RWPE1 (cell line): ENCODE measurements around the gene TIMM21.

Experiments
- CTCF ChIA-PET: fragments of 350-600 bp; sonication (Branson Sonifier 250); formaldehyde crosslinking; extraction: SDS; loops from one replicate; lab custom pipeline; 2021; lab: Yijun Ruan, JAX
- POLR2A ChIA-PET: fragments of 400-600 bp; formaldehyde crosslinking; extraction: SDS; loops from one replicate; lab custom pipeline; 2020; ENCODE audit warnings: antibody characterized with exemption; ENCODE audit not compliant: low non-redundant PET; lab: Yijun Ruan, JAX
- DNase-seq: peaks from one replicate; pipeline ENCODE4 v3.0.0; 2012; ENCODE audit warnings: low spot score
- H3K27ac ChIP-seq: fragments of 450-650 bp; 2 replicates; pipeline ENCODE4 v1.5.1; 2017
- TF ChIP-seq, protein P1 (sequence below): fragments of 450-650 bp; conservative IDR thresholded peaks from 2 replicates; pipeline ENCODE4 v1.5.1; 2017; ENCODE audit warnings: low read depth, mild to moderate bottlenecking

TIMM21 gene

DNA sequence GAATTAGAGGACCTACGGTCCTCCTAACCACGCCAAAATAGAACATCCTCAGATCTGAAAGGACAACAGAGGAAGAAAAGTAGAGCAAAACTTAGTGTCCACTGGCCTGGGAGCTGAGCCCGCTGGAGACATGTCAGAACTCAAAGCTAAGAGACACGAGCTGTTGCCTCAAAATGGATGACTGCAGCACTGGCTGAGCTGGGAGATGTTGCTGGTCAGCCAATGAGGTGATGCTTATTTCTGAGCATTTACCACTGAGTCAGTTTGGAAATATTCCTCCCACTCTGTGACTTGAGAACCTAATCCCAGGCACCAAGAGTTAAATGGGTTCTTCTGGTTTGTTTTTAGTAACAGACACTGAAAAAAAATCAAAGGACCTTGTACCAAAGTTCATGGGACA lies 33.3 kb upstream of the TIMM21 start:
- POLR2A ChIA-PET = no interaction called here
- DNase-seq = no peak
- TF ChIP-seq, protein P1, sequence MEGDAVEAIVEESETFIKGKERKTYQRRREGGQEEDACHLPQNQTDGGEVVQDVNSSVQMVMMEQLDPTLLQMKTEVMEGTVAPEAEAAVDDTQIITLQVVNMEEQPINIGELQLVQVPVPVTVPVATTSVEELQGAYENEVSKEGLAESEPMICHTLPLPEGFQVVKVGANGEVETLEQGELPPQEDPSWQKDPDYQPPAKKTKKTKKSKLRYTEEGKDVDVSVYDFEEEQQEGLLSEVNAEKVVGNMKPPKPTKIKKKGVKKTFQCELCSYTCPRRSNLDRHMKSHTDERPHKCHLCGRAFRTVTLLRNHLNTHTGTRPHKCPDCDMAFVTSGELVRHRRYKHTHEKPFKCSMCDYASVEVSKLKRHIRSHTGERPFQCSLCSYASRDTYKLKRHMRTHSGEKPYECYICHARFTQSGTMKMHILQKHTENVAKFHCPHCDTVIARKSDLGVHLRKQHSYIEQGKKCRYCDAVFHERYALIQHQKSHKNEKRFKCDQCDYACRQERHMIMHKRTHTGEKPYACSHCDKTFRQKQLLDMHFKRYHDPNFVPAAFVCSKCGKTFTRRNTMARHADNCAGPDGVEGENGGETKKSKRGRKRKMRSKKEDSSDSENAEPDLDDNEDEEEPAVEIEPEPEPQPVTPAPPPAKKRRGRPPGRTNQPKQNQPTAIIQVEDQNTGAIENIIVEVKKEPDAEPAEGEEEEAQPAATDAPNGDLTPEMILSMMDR = no peak
- H3K27ac ChIP-seq = no peak overlapping the region
- CTCF ChIA-PET = no interaction called here

DNA sequence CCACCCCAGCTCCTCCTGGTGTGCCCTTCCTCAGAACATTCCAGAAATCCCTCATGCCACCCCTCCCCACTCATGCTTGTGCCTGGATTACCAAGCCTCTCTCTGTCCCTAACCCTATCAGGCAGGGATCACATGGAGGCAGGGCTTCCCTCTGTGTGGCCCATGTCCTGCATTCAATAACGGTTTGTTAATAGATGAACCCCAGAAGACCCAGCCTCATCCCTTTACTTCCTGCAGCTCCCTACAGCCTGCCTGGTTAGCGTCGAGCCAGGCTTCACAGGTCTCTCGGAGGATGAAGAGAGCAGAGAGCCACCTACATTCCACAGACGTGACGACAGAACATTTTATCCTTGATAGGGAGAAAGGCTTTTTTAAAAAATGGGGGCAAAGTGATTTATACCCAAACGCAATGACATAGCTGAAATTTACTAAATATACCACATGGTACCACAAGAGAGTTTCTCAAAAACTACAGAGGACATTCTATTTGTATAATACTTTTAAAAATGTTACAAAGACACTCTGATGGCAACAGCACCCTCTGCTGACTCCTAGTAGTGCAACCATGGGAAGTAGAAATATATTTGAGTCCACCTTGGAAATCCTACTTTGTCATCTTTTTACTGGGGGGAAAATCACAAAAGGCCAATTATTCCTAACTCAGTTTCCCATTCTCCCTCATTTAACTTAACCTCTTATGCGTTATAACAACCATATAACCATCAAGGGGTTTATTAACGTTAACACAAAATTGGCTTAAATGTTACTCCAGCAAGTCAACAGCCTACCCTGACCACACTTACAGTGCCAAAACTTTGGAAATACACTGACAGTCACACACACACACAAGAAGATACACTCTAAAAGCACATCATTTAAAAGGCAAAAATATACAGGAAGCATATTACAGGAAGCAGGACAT lies 31.4 kb upstream of the TIMM21 start:
- peak; percentile 6 for DNase-seq
- TF ChIP-seq, protein P1 = peak; percentile 72
- ChIA-PET CTCF (interaction anchor here (0.6 kb wide), 1 partner anchor 1411 kb away, joined by 3 read pairs; no protein-coding TSS in a partner anchor), POLR2A (no interaction called here)
- no peak overlapping the region for H3K27ac ChIP-seq

- TF ChIP-seq, protein P1 = no peak
- DNase-seq = no peak
- ChIA-PET CTCF (no interaction called here), POLR2A (no interaction called here)
- H3K27ac ChIP-seq = no peak overlapping the region
Observed at GRCh38 chr18:74123200-74123599, 25.1 kb upstream of the TIMM21 start.

GRCh38 chr18:74124642-74125041 lies 23.7 kb upstream of the TIMM21 start:
- TF ChIP-seq, protein P1 = no peak
- no peak overlapping the region for H3K27ac ChIP-seq
- POLR2A ChIA-PET = no interaction called here
- no peak for DNase-seq
- CTCF ChIA-PET = no interaction called here

DNA sequence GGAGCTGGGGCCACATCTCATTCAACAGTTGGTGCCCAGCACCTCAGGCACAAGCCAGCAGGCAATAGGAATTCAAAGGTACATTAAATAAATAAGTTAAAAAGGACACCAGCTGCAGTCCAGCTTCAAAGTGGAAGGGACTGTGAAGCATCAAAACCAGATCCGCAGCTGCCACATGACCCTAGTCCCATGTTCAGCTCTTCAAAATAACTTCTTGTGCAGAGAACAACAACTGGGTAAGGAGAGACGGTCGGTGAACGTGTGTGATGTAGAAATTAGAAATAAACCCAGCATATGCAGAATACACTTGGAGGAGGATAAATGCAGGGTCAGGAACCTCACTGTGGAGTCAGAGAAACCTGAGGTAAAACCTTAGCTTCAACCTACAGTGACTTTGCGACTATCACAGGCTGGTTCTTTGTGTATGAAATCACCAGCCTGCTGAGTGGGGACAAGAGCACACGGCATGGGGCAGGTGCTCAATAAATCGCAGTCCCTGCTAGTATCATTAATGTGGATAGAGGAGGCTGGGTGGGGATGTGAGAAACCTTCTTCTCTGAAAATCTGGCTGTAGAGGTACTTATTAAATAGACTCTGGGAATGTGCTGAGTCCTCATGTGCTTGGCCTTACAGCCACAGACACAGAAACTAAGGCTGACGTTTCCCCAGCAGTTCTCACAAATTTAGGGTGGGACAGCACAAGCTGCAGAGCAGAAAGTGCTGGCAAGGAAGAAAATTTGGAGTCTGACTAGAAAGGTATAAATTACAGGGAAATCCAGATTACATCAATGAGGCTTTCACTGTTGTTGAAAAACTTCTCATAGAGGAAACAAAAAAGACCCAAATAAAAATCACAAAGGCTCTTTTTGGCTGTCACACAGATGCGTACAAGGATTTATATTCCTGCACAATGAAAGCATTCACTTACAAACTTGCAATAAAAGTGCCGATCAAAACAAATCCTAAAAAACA lies 21.4 kb upstream of the TIMM21 start:
- CTCF ChIA-PET = no interaction called here
- no peak overlapping the region for H3K27ac ChIP-seq
- TF ChIP-seq, protein P1 = no peak
- DNase-seq = no peak
- POLR2A ChIA-PET = no interaction called here

DNA sequence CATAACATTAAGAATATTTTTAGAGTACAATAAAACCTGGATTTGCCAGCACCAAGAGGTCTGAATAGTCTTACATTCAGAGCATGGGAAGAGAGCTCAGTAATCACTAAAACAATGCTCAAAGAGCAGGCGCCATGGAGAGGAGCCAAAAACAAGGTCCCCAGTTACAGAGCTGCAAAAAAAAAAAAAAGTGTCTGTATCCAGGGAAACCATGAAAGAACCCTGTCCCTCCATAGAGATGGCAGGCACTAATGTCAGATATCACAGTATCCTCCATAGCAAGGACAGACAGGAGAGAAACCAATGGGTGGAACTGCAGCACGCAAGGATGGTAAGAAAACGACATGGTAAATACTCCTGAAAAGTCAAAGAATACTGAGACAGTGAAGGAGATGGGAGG lies 20.2 kb upstream of the TIMM21 start:
- DNase-seq = no peak
- POLR2A ChIA-PET = no interaction called here
- CTCF ChIA-PET = no interaction called here
- no peak overlapping the region for H3K27ac ChIP-seq
- TF ChIP-seq, protein P1 = no peak
